NCI-H2227 (cell line): Measurements from ENCODE around the gene MTCP1.

Source experiments
- DNase-seq: peaks from one replicate; lab custom pipeline; 2025; ENCODE audit not compliant: unreplicated experiment; lab: John Stamatoyannopoulos, UW

MTCP1 gene

GRCh38 chrX:155054255-155054654, 16.7 kb downstream of the MTCP1 start:
- no peak for DNase-seq

- no peak for DNase-seq
Observed at GRCh38 chrX:155053656-155054055, 17.3 kb downstream of the MTCP1 start.

DNA sequence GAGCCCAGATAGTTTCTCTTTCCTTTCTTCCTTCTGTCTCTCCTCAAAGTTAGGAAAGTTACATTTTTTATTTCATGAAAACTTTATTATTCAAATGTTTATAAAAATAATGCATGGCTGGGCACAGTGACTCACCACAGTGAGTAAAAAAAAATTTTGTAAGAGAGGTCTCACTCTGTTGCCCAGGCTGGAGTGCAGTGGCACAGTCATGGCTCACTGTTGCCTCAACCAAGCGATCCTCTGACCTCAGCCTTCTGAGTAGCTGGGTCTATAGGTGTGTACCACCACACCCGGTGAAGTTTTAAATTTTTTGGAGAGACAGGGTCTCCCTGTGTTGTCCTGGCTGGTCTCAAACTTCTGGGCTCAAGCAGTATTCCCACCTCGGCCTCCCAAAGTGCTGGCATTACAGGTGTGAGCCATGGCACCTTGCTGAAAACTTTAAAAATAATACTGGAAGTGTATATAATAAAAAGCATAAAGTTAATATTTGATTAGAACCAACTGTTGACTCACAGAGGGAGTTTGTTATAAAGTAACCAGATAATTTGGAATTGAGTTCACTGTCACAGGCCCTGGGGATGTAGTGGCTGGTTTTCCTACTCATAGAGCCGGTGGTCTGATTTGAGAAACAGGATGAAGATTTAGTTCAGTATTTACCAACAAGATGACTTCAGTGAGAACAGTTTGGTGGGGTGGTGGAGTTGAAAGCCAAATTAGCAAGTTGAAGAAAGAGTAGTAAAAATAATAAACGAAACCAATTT, 18.0 kb downstream of the MTCP1 start:
- DNase-seq, result no peak

DNA sequence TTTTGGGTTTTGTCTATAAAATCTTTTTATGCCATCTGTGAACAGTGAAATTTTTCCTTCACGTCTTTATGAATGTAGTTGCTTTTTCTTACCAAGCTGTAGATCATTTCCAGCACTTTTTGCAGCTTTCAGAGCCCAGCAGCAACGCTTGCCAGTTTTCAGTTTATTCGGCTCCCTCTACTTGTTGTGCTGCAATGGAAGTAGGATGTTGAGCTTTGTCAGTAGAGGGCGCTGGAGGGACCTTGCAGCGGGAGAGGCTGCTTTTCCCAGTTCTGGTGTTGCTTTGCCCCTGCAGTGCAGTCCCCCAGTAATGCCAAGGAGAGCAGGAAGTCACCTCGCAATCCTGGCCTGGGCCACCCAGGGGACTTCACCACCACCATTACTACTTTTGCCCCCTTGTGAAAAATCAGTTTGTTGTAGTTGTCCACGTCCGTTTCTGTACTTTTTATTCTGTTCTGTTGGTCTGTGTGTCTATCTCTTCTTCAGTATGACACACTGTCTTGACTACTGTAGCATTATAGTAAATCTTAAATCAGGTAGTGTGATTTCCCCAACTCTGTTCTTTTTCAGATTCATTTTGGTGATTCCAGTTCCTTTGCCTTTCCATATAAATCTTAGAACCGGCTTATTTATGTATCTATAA, 21.8 kb downstream of the MTCP1 start:
- peak; percentile 64 for DNase-seq

DNA sequence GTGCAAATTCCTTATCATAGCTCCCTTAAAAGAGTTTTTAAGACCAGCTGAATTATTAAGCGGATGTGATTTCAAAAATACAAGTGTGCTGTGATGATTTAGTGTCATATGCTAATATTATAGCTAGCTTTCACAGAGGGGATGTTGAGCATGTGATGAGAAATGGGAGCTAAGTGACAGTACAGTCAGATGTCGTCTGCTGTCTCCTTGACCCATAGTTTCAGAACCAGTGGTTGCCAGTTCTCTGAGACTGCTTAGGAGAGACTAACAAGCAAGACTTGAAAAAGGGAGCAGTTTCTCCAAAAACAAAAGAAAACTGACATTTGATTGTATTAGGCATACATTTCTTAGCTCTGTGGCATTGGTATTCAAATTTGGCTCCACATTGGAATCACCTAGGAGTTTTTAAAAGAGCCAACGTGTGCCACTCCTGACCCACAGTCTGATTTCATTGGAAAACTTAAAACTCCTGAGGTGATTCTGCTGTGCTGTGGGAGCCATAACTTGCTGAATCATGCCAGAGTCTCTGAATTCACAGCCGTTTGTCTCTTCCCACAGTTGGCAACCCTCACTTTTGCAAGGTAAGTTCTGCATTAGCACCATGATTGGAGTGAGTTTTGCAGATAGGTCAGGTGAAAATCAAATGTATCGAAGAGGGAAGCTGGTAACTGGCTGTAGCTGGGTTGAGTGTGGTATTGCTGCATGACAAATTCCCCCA, 24.0 kb downstream of the MTCP1 start:
- no peak for DNase-seq

DNA sequence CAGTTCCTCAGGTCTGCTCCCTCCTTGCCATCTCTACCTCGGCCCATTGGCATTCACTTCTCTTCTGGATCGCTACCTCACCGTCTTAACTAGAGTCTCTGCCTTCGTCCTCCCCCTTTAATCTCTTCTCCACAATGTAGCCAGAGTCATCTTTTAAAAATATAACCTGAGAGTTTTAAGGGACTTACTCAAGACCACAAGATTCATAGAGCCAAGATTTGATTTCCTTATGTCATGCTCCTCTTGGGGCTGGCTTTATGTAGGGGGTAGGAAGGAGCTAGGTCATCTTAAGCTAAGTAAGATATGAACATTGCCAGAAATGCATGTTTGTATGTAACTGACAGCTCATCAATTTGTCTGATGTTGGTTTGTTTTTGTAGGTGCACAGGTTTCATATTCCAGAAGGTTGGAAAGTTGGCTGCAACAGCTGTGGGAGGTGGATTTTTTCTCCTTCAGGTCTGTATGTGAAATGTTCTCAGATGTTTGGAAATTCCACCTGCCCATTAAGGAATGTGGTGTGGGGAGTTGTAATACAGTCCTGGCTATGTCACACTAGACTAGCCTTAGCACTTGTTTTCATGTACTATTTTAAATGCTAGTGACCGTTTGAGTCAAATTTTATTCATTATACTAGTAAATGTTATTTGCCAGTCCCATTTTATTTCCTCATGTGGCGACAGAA, 24.7 kb downstream of the MTCP1 start:
- DNase-seq, result no peak

GRCh38 chrX:155035688-155036087, 35.2 kb downstream of the MTCP1 start:
- no peak for DNase-seq

DNA sequence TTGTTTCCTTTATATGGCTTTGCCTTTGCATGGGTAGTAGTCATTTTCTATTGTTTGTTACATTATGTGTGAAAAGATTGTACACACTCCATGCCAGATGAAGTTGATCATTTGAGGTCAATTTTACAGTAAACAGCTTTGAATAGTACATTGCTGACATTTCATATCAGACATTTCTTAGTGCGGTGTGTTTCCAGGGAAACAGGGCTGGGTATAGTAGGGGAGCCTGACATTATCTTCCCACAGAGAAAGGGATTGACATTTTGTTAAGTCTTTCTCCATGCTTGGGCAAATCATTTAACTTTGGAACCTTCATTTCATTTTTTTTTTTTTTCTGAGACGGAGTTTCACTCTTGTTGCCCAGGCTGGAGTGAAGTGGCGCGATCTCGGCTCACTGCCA, 39.3 kb downstream of the MTCP1 start:
- DNase-seq, result no peak

DNA sequence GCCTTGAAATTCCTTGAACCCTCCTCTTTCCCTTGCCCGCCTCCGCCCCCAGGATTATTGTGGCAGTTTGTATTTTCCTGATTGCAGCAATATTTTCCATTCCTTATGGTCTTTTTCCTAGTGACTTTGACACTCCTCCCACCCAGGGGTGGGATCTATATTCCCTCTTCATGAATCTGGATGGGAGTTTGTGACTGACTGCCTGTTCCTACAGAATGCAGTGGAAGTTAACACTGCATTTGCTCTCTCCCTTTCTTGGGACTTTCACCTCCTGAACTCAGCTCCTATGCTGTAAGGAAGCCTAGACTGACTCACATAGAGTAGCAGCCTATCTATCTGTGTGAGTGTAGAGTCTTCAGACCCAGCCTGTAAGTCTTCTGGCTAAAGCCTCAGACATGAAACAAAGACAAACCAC, 42.1 kb downstream of the MTCP1 start:
- no peak for DNase-seq

DNA sequence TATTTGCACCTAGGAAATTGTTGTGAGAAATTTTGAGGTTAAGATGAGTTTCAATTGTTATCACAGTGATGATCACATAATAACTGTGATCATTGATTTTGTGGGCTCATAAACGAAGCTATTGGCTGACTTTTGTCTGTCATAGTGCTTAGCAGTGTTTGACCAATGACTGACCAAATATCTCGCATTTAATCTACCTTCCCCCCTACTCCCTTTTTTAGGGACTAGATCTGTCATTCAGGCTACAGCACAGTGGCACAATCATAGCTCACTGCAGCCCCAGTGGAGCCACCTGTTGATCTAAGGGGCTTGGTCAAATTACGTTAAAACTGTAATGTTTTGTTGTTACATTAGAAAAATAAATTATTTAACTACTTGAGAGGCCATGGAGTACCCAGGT, 42.8 kb downstream of the MTCP1 start:
- DNase-seq, result peak; percentile 6

DNA sequence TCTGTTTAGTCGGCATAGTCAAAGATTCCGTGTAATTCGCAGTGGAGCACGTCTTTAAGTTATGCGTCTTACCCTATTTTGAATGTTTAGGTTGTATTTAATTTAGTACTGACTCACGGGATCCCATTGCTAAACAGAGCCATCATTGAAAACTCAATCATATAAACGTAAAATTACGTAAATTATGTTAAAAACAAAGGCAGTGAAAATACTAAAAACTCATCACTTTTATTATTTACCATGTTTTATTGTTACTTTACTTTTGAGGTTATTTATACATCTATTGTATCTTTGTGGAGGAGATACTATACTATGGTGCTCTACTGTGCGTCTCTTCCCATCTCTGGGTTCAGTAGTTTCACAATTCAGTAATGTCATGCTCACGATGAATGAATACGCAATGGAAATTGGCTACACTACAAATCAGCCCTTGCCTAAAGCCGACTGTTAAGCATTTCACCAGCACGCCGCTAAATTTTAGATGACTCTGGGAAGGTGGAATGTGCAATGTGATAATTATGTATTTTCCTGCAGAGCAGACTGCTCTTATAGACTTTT, 43.3 kb downstream of the MTCP1 start:
- peak; percentile 24 for DNase-seq

GRCh38 chrX:155026727-155027508, 44.0 kb downstream of the MTCP1 start, which contains the start of gene FUNDC2:
FUNDC2 (plus strand) TSS chrX:155026844; CDS start chrX:155026939, 95 bp downstream.
- peak; percentile 97 for DNase-seq

- DNase-seq, result no peak
Observed at GRCh38 chrX:155026420-155026726, 44.6 kb downstream of the MTCP1 start.

- no peak for DNase-seq
Observed at GRCh38 chrX:155023907-155024833, 46.8 kb downstream of the MTCP1 start.

GRCh38 chrX:155022585-155022984, 48.4 kb downstream of the MTCP1 start, which contains the start of gene F8:
F8 (minus strand) TSS chrX:155022723; CDS start chrX:155022552, 171 bp downstream.
- DNase-seq, result no peak

- DNase-seq, result no peak
Observed at GRCh38 chrX:155020591-155020990, 50.3 kb downstream of the MTCP1 start.
